A549 (cell line): ENCODE measurements around the gene GNRHR.

ENCODE experiments used
- CTCF ChIP-seq: fragments of >200 bp; sonication (Bioruptor Twin); formaldehyde crosslinking; IDR thresholded peaks from 3 replicates; pipeline ENCODE4 v1.5.1; 2016
- PBX3 ChIP-seq: IDR thresholded peaks from 2 replicates; pipeline ENCODE4 v1.6.1; 2012

GRCh38 chr4:67743194-67743593 is 11.0 kb downstream of the GNRHR start:
- TF ChIP-seq CTCF (no peak), PBX3 (no peak)
